SH-SY5Y (cell line): ENCODE results near the gene TBC1D10A.

Experiments
- GATA2 ChIP-seq: IDR thresholded peaks from 2 replicates; pipeline ENCODE4 v1.6.1; 2011; ENCODE audit warnings: mild to moderate bottlenecking, low read depth, low read length
- GATA3 ChIP-seq: IDR thresholded peaks from 2 replicates; pipeline ENCODE4 v1.6.1; 2011; ENCODE audit warnings: low read depth, mild to moderate bottlenecking, low read length, moderate library complexity

DNA sequence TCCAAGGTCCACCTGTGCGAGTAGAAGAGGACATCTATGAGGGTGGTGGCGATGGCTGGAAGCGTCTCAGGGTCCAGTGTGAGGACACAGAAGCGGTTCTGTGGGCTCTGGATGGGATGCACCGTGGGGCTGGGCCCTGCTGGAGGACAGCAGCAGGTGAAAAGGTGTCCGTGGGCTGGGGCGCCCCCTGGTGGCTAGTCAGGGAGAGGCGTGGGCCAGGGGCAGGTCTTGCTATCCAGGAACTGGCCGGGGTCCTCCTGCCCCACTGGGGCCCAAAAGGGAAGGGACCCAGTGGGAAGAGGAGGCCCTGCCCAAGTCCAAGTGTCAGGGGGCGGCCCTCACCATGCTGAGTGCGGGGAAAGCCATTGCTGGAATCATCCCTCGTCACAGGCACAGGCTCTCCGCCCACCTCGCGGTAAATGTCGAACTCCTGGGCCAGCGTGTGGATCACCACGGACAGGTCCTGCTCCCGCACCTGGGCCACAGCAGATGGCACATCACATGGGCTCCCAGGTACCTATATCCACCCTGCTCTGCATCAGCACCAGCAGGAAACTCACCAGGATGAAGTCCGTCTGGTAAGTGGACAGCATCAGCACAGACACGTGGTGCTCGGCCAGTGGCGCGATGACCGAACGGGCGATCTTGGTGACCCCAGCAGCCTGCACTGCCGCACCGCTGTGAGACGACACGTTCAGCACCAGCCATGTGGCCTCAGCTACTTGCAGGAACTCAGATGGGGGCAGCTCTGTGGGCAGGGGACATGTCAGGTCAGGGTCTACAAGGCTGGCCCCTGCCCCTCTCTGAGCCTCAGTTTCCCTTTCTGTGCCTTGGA is 39.7 kb downstream of the TBC1D10A start:
- TF ChIP-seq GATA2 (no peak), GATA3 (no peak)
